Ramos (cell line): ENCODE data around the gene DNAAF3.
"Not testable (repeated sequence)": the region's sequence is repeated elsewhere in the genome, so short reads cannot be mapped to it uniquely, and the experiment has no call there.

Experiments
- in situ Hi-C: fragments of 300-500 bp; cut with MboI; formaldehyde crosslinking; loops from one replicate; pipeline ENCODE4 v1.14.3; 2022; ENCODE audit warnings: low sequenced_read_pairs; ENCODE audit not compliant: unreplicated experiment

Gene DNAAF3

DNA sequence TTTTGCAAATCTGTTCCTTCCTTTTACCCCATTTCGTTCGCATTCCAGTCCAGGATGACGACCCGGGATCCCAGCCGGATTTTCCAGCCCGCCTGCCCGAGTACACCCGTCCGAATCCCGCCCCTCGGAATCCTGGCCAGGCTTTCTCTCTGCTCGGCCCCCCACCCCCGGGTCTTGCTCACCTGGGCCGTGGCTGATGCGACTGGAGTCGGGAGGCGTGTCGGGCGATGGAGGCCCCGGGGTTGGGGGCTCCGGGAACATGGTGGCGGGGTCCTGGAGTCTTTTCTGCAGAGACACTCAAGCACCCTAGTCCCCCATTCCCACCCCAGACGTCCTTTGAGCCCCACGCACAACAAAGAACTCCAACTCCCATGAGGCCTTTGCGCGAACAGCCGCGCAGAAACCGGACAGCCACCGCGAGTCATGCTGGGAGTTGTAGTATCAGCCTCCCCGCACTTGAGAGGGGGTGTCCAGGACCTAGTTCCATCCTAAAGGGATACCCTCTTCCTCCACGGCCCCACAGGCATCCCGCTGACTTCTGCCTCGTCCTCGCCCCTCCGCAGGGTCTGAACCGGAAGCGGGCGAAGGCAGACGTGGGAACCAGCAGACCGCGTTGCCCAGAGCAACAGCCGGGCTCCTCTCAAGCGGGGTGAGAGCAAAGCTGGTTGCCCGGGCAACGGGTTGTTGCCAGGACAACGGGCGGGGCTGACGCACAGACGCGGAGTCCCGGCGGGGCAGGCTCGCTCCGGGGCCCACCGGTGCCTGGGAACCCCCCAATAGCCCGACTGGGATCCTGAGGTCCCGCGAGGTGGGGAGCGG, 12.6 kb upstream of the DNAAF3 start:
- in situ Hi-C loops: no loop called here

DNA sequence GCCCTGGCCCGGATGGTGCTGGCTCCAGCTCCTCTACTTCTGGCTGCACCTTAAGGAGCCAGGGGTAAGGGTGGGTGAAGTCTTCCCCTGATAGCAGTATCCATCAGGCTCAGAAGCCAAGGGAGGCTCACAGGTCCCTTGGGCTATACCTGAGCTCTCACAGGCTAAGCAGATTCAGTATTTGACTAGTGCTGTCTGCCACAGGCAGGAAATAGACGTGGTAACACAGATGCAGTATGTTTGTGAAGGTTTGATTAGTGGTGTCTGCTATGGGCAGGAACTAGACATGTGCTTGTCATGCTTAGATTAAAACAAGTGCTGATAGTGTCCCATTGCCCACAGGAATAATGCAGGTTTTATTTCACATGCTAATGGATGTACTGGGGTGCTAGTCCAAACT, 9.7 kb upstream of the DNAAF3 start:
- in situ Hi-C loops: no loop called here

DNA sequence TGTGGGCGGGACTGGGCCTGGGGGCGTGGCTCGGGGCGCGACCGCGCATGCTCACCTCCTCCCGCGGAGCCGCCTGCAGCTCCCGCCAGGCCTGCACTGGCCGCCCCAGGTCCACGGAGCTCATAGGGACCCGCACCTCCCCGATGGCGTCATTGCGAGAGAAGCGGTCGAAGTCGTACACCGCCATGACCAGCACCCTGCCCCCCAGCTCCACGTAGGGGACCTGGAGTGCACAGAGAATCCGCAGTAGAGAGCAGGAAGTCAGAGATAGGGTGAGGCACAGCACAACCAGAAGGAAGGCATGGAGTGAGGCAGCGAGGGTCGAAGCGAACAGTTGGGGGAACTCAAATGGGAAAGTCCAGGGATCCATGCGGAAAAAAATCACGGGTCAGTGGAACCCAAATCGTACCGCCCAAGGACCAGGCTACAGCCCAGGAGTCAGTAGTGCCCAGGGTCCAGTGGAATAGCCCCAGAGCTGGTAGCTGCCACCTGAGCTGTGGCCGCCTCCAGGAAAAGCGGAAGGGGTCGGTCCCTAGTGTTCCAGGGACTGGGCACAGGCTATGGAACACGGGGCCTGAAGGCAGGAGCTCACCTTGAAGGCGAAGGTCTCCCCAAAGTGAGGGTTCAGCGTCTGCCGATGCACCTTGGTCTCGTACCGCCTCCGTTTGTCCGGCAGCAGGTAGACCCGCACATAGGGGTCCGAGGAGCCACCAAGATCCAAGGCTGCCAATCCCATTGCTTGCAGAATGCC, 8.9 kb upstream of the DNAAF3 start:
- in situ Hi-C loops: no loop called here

DNA sequence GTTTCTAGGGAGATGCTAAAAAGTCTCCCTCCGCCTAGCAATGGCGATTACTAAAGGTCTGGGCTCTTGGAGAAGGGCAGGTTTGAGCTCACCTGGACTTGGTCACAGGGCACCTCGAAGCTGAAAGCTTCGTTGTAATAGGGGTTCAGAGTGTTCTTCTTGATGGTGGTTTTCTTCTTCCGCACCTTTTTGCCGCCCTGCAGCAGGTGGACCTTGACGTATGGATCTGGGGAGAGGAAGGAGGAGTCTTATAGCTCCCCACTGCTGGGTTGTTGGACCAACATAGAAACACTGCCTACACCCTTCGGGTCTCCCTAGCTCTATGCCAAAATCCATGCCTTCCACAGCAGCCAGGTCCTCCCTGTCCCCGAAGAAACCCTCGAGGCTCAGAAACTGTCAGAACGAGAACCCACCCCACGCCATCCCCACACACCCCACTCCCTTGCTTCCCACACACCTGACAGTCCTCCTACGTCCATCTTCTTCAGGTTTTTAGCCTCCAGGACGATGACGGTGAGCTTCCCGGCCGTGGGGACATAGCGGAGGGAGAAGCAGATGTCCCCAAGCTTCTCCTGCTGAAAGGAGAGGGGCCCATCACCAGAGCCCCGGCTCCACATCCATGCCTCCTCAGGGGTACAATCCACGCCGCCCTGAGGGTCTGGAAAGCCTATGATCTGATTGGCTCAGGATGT, 8.2 kb upstream of the DNAAF3 start:
- in situ Hi-C loops: no loop called here

DNA sequence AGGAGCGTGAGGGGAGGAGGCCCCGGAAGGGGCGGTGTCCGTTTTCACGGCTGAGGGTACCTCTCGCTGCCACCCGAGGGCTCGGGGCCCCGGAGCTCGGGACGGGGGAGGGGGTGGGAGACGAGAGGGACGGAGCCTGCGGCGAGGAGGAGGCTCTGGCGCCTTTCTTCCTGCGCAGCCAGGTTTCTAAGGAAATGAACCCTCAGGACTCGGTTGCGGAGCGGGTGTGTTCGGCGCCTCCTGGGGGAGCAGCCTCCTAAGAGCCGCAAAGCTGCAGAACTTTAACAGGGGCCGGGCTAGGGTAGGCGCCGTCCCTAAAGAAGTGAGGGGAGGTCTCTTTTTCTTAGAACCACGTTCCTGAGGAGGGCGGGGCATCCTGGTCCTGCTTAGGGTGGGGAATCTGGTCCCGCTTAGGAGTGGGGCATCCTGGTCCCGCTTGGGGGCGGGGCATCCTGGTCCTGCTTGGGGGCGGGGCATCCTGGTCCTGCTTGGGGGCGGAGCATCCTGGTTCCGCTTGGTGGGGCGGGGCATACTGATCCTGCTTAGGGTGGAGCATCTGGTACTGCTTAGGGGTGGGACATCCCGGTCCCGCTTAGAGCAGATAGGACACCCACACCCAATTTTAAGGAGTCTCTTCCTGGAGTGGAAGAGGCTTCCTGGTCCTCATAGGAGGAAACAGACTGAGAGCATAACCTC, 7.4 kb upstream of the DNAAF3 start:
- in situ Hi-C loops: no loop called here

DNA sequence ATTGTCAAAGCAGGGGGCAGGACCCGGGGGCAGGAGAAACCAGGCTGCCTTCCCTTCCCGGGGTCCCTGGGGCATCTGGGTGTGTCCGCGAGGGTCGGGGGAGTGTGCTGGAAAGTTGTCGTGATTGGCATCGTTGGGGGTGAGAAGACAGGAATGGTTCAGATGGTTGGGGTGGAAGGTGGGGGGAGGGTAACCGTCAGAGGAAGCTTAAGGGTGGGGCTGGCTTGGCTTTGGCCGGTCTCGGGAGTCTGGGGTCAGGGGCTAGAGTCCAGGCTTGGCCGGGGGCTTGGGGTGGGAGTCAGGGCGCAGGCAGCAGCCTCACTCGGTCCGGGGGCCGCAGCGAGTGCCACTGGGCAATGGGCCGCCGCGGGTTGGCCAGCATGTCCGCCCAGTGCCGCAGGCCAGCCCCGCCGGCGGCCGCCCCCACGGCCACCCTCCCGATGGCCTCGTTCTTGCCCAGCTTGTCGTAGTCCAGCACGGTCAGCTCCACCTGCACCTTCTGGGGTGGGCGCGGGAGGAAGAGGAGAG, 6.8 kb upstream of the DNAAF3 start:
- in situ Hi-C loops: no loop called here

DNA sequence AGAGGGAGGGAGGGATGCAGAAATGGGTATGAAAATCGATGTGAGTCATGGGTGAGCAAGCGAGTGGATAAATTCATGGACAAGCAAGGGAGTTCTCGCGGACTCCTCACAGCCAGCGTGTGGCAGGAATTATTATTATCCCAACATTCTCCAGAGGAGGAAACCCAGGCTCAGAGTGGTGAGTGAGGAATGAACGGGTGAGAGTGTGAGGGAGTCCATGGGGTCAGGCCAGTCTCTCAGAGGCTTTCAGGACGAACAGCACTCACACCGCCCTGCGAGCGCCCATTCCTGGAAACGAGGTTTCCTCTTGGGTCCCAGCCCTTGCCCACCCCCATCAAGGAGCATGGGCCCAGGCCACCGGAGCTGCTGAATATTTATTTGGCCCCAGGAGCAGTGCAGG, 6.3 kb upstream of the DNAAF3 start:
- in situ Hi-C loops: no loop called here

DNA sequence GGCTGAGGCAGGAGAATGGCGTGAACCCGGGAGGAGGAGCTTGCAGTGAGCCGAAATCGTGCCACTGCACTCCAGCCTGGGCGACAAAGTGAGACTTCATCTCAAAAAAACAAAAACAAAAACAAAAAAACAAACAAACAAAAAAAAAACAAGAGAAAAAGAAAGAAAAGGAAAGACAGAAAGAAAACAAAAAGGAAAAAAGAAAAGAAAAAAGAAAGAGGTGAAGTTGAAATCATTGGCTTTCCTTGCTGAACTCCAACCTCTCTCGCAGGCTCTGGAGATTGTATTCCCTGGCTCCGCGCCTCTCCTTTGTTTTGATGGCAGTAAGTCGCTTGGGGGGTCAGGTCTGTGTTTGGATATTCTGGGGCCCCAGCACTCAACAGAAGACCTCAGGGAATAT, 5.9 kb upstream of the DNAAF3 start:
- in situ Hi-C loops: not testable (repeated sequence)

DNA sequence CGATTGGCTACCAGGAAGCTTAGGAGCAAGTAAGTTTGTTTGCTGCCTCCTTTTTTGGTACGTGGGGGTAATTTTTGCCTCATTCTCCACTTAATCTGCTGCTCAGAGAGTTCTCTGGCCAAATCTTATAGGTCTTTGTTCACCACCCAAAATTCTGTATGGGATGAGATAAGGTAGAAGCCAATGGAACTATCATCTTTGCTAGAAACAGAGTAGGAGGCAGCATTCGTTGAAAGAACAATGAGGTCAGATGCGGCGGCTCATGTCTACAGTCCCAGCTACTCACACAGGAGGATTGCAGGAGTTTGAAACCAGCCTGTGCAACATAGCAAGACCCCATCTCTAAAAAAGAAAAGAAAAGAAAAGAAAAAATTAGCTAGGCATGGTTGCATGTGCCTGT, 5.0 kb upstream of the DNAAF3 start:
- in situ Hi-C loops: no loop called here

DNA sequence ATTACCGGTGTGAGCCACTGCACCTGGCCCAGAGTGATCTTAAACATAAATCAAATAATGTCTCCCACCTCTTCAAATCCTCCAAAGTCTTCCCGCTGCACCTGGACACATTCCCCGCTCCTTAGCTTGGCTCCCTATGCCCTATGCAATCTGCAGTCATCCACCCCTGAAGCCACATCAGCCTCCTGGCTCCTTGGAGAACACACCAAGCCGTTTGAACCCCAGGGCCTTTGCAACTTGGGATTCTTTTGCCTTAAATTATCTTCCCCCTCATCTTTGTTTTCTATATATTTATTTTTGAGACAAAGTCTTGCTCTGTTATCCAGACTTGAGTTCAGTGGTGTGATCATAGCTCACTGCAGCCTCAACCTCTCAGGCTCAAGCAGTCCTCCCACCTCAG, 2.7 kb upstream of the DNAAF3 start:
- in situ Hi-C loops: no loop called here

DNA sequence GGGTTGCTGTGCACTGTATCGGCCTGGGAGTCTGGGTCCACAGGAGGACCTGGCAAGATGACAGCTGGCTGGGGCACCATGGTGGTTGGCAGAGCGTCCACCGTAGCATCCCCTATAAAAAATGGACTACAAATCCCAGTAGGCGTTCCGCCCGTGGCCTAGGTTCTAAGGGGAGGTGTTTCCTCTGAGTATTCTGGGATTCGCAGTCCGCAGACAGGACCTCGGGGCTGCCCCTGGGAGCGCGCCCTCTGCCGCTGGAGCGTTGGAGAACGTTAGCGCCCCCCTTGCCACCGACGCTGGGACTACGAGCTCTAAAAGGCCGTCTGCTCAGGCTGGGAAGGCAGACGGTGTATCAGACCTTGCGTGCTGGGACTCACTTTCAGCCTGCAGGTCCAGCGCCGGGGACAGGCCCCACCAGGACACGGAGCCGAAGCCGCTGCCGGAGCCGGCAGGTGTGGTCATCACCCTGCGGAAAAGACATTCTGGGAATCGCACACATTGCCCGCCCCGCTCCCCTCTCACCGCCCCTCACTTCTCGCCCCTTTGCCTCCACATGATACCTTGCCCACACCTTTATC, 372 bp downstream of the DNAAF3 start:
- in situ Hi-C loops: no loop called here

DNA sequence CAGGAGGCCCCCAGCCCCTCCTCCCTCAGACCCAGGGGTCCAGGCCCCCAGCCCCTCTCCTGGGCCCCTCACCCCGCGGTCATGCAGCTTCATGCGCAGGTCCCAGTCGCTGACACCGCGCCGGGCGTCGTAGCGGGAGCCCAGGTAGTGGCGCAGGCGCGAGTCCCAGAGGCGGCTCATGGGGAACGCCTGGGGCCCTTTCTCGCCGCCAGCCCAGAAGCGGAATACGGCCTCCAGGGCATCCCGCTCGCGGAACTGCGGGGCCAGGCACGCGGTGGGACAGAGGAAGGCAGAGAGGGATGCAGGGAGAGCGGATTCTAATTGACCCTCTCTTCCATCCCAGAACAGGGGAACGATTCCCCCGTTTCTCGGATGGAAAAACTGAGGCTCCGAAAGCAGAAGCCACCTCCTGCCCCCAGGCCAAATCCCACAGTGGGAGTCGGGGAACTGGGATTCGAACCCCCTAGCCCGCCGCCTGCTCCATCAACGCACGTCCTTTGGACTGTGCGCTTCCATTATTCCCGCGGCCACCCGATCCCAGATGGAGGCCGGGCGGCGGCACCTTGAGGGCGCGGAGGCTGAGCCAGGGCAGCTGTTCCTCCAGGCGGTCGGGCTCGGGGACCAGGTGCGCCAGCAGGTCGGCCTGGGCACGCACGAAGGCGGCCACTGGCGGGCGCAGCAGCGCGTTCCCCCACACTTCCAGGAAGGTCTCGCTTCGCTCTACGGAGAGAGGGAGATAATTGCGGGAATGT, 4.7 kb downstream of the DNAAF3 start:
- in situ Hi-C loops: no loop called here

DNA sequence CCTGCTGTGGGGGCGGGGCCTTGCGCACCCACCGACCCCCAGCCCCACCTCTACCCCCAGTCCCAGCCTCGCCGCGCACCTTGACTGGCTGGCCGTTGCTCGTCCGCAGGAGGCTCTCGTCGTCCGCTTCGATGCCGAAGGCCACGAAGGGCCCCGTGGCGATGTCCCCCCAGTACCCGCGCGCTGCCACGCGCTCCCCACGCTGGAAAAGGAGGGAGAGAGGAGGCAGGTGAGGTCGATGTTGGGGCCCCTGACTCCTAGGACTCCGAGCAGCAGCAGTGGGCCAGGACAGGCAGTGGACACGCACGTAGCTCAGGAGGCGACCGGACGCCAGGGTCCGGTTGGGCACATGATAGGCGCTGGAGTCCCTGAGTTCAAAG, 5.4 kb downstream of the DNAAF3 start:
- in situ Hi-C loops: no loop called here

DNA sequence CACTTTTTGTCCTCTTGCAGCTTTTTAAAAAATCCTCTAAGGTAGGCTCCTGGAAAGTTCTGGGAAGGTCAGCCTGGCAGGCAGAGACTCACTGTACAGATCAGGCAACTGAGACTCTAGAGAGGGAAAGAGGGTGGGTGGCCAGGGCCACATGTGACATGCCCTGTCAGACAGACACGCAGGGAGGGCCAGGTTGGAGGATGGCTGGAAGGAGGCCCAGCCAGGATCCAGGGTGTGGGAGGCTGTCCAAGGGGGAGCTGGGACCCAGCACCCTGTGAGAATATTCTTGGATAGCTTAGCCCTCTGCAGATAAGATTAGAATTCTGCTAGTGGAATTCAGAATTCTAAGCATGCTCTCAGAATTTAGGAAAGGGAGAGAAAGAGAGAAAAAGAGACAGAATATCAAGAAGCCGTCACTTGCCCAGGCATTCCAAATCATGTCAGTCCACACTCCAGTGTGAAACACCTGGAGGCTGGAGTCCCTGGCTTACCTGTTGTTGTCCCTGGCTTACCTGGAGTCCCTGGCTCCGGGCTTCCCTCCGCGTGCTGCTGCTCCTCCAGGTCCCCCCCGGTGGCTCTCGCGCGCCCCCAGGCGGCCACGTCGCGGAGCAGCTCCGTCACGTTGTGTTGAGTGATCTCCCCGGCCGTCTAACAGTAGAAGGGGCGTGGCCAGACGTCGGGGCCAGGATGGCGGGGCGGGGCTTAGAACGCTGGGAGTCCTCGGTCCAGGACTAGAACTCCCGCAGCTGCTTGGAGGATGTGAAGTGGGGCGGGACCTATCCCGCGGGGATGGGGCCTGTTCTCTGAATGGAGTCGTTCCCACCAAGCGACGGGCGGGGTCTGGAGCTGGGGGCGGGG, 6.1 kb downstream of the DNAAF3 start:
- in situ Hi-C loops: no loop called here

DNA sequence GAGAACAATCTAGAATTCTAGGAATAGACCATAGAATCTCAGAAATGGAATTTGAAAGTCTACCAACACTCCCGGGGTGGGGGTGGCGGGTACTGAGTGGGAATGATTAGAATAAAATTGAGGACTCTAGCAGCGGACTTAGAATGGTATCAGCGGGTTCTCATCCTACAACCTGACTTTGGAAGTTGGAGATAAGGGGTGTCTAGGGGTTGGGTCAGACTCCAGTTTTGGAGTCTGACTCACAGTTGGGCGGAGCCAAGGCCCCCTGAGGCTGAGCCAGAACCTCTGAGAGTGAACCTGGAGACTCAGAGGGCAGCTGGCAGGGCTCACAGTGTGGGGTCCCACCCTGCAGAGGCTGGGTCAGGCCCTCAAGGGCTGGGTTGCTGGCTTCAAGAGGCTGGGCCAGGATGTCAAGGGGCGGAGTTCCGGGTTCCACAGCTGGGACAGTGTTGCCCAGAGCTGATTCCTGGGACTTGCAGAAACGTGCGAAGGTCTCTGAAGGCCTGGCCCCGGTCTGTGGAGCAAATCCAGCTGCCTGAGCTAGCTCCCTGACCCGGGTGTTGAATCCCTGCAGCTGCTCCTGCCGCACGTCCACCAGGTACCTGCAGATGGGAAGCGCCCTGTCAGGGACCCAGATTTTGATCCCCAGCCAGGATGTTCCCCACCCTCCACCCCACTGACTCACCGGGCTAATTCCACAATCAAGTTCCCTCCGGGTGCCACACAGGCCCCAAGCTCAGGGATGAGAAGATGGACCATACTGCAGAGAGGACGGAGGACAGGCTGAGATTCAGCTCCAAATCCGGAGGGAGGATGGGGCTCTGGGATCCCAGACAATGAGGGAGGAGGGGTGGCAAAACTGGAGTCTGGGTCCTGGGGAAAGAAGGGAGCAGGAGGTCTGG, 7.3 kb downstream of the DNAAF3 start:
- in situ Hi-C loops: no loop called here

DNA sequence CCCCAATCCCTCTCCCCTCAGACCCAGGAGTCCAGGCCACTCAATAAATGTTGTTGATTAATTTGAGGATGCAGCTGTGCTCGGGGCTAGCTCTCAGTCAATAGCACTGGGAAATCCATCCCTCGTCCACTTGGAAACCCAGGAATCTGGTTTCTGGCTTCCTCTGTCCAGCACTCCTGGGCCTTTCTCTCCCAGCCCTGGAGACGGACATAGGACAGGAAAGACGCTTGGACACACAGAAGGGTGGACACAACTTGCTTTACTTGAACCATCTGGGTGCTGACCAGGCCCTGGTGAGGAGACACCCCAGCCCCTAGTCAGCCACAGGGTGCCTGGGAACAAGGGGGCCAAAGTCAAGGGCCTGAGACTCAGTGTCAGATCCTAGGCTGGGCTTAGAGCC, 8.0 kb downstream of the DNAAF3 start:
- in situ Hi-C loops: no loop called here

DNA sequence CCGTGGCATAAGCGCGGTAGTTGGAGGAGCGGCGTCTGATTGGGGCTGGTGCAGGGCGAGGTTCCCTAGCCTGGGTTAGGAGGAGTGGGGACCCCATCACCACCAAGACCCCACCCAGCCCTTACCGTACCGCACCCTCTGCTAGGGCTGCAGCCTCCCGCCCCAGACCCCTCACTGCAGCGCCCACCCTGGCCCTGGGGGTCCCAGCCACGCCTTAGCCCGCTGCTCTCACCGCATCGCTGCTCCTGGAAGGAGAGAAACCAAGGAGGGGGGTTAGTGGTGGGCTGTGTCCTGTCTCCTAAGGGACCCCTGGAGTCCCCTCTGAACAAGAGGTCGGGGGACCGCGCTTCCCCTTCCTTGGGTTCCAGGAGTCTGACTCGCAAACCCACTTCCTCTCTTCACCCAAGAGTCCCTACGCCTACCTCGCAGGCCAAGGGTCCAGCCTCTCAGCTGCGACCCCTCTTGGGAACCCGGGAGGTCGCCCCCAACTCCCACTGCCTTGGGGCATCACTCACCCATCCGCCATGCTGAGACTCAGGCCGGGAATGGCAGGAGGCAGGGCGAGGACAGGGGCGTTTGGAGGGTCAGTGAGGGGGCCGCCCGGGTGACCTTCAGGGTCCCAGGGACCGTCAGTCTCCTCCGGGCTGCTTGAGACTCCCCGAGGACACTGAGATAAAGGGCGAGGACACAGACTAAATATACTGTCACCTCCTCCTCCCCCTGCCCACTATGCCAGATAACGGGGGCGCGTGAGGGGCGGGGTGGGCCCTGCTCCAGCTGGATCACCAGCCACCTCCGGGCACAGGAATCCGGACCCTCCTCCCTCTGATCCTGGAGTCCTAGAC, 9.1 kb downstream of the DNAAF3 start, which contains the start of gene TNNI3:
Gene TNNI3, minus strand, starts transcription at position 669 of the 845 bp plus-strand sequence. Its CDS starts 143 bp downstream, at position 526.
- in situ Hi-C loops: no loop called here
